Parathyroid adenoma (tissue), 2 donors: ENCODE data around the gene RUBCN.
"Not testable (repeated sequence)": the region's sequence is repeated elsewhere in the genome, so short reads cannot be mapped to it uniquely, and the experiment has no call there.

Experiments used
- H2AFZ ChIP-seq: fragments of 300-600 bp; sonication (generic); one replicate; pipeline ENCODE4 v1.7.0; 2017; ENCODE audit warnings: antibody characterized with exemption, mild to moderate bottlenecking
- H3K27ac ChIP-seq: fragments of 300-600 bp; sonication (generic); one replicate; pipeline ENCODE4 v1.7.0; 2017
- H3K27me3 ChIP-seq: fragments of 300-600 bp; sonication (generic); one replicate; pipeline ENCODE4 v1.7.0; 2017; ENCODE audit warnings: low read length; ENCODE audit not compliant: control insufficient read depth, insufficient read depth
- H3K36me3 ChIP-seq: fragments of 300-600 bp; sonication (generic); one replicate; pipeline ENCODE4 v1.7.0; 2017; ENCODE audit warnings: low read length; ENCODE audit not compliant: control insufficient read depth, insufficient read depth
- H3K4me1 ChIP-seq: fragments of 300-600 bp; sonication (generic); one replicate; pipeline ENCODE4 v1.7.0; 2017; ENCODE audit warnings: control low read depth
- H3K4me2 ChIP-seq: fragments of 300-600 bp; sonication (generic); one replicate; pipeline ENCODE4 v1.7.0; 2017; ENCODE audit warnings: low read length
- H3K4me3 ChIP-seq: fragments of 300-600 bp; sonication (generic); one replicate; pipeline ENCODE4 v1.7.0; 2017; ENCODE audit warnings: low read depth, low read length
- H3K79me2 ChIP-seq: fragments of 300-600 bp; sonication (generic); one replicate; pipeline ENCODE4 v1.7.0; 2017; ENCODE audit warnings: control low read depth
- H3K9ac ChIP-seq: fragments of 300-600 bp; sonication (generic); one replicate; pipeline ENCODE4 v1.7.0; 2017; ENCODE audit warnings: mild to moderate bottlenecking
- H3K9me3 ChIP-seq: fragments of 300-600 bp; sonication (generic); one replicate; pipeline ENCODE4 v1.7.0; 2017; ENCODE audit warnings: low read length; ENCODE audit not compliant: control insufficient read depth
- TF ChIP-seq, protein P1 (sequence below): fragments of 300-600 bp; sonication (generic); IDR thresholded peaks from one replicate; pipeline ENCODE4 v1.7.0; 2017; ENCODE audit warnings: antibody characterized with exemption, mild to moderate bottlenecking
- donor health status: primary hyperparathyroidism.

Gene RUBCN

DNA sequence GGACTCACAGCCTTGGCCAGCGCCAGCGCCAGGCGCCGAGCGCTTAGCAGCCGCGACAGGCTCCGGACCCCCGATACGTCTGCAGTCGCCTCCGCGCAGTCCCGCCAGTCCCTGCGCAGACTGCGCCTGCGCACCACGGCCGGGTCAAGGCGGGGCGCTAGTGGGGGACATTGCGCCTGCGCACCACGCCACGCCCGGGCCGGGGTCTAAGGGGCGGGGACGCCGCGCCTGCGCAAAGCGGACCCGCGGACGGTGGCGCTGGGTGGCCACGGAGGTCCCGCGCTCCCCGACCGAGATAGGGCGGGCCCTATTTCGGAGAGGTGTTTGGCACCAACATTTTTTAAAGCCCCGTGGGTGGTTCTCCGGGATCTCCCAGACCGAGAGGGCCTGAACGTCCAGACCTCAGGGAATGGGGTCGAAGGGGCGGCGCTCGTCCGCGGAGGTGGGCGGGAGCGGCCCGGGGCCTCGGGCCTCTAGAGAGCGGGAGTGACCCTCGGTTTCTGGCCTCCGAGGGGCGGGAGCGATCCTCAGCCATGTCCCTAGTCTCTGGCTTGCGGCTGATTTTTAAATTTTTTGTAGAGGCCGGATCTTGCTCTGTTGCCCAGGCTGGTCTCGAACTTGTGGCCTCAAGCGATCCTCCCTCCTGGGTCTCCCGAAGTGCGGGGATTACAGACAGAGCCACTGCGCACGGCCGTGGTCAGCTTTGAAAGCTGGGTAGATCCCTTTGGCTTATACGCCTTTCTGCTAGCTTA is 108.8 kb downstream of the RUBCN start:
- not testable (repeated sequence) for H3K79me2 ChIP-seq, H3K27me3 ChIP-seq, H3K4me1 ChIP-seq, H3K36me3 ChIP-seq, H3K9me3 ChIP-seq
- Histone ChIP-seq H3K27ac (peak overlapping the region; percentile 61), H3K4me2 (peak overlapping the region; percentile 37), H3K9ac (peak overlapping the region; percentile 67), H3K4me3 (peak overlapping the region; percentile 65), H2AFZ (peak overlapping the region; percentile 89)
- TF ChIP-seq, protein P1, sequence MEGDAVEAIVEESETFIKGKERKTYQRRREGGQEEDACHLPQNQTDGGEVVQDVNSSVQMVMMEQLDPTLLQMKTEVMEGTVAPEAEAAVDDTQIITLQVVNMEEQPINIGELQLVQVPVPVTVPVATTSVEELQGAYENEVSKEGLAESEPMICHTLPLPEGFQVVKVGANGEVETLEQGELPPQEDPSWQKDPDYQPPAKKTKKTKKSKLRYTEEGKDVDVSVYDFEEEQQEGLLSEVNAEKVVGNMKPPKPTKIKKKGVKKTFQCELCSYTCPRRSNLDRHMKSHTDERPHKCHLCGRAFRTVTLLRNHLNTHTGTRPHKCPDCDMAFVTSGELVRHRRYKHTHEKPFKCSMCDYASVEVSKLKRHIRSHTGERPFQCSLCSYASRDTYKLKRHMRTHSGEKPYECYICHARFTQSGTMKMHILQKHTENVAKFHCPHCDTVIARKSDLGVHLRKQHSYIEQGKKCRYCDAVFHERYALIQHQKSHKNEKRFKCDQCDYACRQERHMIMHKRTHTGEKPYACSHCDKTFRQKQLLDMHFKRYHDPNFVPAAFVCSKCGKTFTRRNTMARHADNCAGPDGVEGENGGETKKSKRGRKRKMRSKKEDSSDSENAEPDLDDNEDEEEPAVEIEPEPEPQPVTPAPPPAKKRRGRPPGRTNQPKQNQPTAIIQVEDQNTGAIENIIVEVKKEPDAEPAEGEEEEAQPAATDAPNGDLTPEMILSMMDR, result peak; percentile 7

DNA sequence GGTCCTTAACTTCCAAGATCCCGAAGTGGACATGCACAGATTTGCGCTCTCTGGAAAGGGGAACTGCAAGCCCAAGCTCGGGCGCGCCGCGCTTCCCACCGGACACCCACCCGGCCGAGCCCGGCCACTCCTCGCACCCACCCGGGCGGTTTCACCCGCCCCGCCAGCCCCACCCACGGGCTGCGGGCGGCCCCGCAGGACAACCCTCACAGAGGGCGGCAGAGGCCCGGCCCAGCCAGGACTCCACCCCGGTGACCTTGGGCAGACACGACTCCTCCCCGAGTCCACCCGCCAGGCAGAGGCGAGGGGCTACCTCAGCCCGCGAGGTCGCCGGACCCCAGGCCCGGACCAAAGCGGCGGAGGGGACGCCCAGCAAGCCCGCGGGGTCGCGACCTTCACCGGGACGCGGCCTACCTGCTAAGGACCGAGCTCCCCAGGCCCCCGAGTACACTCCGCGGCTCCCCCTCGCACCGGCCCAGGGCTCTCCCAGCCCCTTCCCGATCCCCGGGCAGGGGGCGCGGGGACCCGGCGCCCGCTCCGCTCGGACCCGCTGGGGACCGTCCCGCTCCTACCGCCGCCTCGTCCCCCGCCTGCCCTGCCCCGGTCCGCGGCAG is 109.4 kb downstream of the RUBCN start:
- H3K4me2 ChIP-seq, result peak overlapping the region; percentile 35
- H3K4me1 ChIP-seq, H2AFZ ChIP-seq, H3K9me3 ChIP-seq, H3K36me3 ChIP-seq, H3K27me3 ChIP-seq, H3K9ac ChIP-seq, H3K79me2 ChIP-seq: not testable (repeated sequence)
- H3K27ac ChIP-seq, result peak overlapping the region; percentile 61
- peak overlapping the region; percentile 65 for H3K4me3 ChIP-seq

- H3K4me2 ChIP-seq, result peak overlapping the region; percentile 35
- not testable (repeated sequence) for H3K27me3 ChIP-seq, H3K9ac ChIP-seq, H3K4me1 ChIP-seq, H3K79me2 ChIP-seq, H2AFZ ChIP-seq, H3K9me3 ChIP-seq, H3K4me3 ChIP-seq, H3K36me3 ChIP-seq, H3K27ac ChIP-seq
These were observed 110.1 kb downstream of the RUBCN start for GRCh38 chr3:197626404-197627157.

DNA sequence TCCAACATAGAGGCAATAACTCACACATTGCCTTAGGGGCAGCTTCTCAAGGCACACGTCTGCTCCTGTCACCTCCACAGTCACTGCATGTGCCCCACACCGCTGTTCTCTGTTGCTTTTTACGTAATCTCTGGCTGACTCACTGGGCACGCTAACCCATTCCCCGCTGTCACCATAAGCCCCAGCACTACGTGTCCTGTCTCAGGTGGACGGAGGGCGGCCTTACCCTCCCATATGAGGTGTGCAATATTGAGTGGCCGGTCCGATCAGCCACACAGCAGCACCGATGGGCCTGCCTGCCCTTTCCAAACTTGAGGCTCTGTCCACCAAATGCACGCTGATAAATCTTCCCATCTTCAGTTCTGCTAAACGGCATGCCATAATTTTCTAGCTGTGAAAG is 115.2 kb downstream of the RUBCN start:
- not testable (repeated sequence) for H3K4me3 ChIP-seq, H3K9ac ChIP-seq, H2AFZ ChIP-seq, H3K4me2 ChIP-seq, H3K36me3 ChIP-seq, H3K4me1 ChIP-seq, H3K79me2 ChIP-seq, H3K27me3 ChIP-seq, H3K9me3 ChIP-seq, H3K27ac ChIP-seq
